GM12865 (cell line): ENCODE measurements around the gene LENG1.
"Not testable (repeated sequence)": the region's sequence is repeated elsewhere in the genome, so short reads cannot be mapped to it uniquely, and the experiment has no call there.

ENCODE experiments used
- DNase-seq: peaks from one replicate; pipeline ENCODE4 v3.0.0; 2010; ENCODE audit warnings: low read depth
- H3K4me3 ChIP-seq: 2 replicates; pipeline ENCODE4 v1.5.1; 2011; ENCODE audit warnings: mild to moderate bottlenecking, low read depth, low read length, control low read depth
- TF ChIP-seq, protein P1 (sequence below): IDR thresholded peaks from 2 replicates; pipeline ENCODE4 v1.5.1; 2011; ENCODE audit warnings: low read length, control low read depth, low read depth, inconsistent platforms; ENCODE audit not compliant: insufficient read depth; ENCODE audit errors: missing control alignments

Gene LENG1

DNA sequence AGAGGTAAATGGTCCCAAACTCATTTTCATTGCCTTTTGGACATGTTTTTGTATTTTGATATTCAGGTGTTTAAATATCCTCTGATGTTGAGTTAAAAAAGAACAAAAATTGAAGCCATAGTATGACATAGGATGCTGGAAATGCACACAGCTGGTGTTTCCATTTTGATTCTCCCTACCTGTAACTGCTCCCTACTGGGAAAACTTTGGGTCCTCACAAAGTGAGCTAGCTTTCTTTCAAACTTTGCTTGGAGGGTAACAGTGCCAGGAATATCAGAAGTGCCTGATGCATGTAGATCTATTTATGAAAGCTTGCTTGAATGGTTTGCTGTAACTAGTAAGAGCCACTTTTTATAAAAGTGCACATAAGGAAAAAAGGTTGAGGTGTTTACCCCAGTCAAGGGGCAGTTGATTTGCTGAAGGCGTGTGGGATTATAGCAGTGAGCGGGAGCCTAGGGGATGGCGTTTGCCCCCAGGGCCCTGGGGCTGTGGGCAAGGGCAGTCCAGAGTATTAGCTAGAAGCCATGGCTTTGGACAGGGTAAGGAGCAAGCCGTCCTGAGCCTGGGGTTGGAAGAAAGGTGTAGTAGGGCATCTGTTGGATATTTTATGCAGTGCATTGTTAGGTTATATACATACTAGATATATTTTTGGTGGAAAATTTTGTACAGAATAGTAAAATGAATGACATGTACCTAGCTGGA, 45.4 kb upstream of the LENG1 start:
- H3K4me3 ChIP-seq: peak overlapping the region; percentile 80
- TF ChIP-seq, protein P1, sequence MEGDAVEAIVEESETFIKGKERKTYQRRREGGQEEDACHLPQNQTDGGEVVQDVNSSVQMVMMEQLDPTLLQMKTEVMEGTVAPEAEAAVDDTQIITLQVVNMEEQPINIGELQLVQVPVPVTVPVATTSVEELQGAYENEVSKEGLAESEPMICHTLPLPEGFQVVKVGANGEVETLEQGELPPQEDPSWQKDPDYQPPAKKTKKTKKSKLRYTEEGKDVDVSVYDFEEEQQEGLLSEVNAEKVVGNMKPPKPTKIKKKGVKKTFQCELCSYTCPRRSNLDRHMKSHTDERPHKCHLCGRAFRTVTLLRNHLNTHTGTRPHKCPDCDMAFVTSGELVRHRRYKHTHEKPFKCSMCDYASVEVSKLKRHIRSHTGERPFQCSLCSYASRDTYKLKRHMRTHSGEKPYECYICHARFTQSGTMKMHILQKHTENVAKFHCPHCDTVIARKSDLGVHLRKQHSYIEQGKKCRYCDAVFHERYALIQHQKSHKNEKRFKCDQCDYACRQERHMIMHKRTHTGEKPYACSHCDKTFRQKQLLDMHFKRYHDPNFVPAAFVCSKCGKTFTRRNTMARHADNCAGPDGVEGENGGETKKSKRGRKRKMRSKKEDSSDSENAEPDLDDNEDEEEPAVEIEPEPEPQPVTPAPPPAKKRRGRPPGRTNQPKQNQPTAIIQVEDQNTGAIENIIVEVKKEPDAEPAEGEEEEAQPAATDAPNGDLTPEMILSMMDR: no peak
- DNase-seq: peak; percentile 17

DNA sequence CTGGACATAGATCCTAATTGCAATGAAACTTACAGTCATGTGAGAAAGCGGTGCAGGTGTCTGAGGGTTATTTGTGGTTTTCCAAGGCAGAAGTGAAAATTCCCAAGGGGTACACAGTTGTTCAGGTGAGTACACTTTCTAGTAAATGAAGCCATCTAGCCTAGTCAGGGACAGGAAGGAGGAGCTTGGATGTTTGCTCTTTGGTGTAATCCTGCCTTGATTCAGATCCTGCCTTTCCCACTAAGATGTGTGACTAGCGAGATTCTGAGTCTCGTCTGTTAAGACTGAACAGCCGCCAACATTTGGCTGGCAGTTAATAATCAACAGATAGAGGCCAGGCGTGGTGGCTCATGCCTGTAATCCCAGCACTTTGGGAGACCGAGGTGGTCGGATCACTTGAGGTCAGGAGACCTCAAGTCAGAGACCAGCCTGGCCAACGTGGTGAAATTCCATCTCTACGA, 43.7 kb upstream of the LENG1 start:
- peak overlapping the region; percentile 80 for H3K4me3 ChIP-seq
- TF ChIP-seq, protein P1: no peak
- no peak for DNase-seq

DNA sequence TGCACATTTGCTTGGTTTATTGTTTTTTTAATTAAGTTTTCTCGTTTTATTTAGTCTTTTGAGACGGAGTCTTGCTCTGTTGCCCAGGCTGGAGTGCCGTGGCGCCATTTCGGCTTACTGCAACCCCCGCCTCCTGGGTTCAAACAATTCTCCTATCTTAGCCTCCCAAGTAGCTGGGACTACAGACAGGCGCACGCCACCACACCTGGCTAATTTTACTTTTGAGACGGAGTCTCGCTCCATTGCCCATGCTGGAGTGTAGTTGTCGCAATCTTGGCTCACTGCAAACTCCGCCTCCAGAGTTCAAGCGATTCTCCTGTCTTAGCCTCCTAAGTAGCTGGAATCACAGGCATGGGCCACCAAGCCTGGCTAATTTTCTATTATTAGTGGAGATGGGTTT, 42.5 kb upstream of the LENG1 start:
- peak overlapping the region; percentile 80 for H3K4me3 ChIP-seq
- DNase-seq: peak; percentile 61
- TF ChIP-seq, protein P1: no peak

DNA sequence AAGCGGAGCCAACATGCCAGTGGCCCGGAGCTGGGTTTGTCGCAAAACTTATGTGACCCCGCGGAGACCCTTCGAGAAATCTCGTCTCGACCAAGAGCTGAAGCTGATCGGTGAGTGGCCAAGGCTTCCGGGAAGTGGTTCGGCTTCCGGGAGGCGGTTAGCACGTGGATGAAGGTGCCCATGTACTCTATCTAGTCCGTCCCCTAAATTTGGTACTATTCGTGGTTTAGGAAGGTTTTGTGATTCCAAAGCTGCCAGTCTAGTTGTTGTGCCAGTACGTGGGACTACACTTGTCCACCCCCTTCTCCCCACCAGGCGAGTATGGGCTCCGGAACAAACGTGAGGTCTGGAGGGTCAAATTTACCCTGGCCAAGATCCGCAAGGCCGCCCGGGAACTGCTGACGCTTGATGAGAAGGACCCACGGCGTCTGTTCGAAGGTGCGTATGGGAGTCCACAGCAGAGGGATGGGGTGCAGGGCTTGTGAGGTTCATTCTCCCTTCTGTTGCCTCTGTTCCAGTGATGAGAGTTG, 41.7 kb upstream of the LENG1 start:
- H3K4me3 ChIP-seq: peak overlapping the region; percentile 80
- TF ChIP-seq, protein P1: no peak
- DNase-seq: no peak

DNA sequence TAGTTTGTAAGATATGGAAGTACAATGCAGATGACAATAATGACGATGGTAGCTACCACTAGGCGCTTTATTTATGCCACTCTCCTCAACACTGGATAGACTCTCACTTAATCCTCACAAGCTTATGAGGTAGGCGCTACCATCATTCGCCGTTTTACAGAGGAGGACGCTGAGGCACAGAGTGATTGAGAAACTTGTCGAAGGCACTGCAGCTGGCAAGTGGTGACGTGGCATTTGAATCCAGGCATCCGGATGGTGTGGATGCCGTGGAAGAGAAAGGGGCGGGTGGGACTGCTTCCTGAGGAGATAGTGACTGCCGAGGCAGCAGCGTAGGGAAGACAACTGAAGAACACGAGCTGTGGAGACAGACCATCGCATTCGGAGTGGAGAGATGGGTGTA, 39.9 kb upstream of the LENG1 start:
- DNase-seq: no peak
- TF ChIP-seq, protein P1: no peak
- no peak overlapping the region for H3K4me3 ChIP-seq

DNA sequence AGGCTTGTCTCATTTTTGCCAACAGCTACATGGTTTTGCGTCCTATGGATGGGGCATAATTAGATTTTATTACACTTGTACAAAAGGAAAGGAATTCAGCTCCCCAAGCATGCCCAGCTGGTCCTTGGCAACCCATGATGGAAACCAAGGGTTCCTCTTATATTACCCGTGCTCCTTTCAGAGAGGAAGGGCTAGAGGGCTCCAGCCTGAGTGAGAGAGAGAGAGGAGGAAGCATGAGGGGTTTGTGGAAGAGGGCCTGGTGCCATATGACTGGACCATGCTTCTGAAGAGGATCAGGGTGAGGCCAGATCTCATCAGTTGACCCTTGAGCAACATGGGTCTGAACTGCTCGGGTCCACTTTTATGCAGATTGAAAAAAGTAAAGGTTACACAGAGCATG, 37.6 kb upstream of the LENG1 start:
- TF ChIP-seq, protein P1: no peak
- H3K4me3 ChIP-seq: no peak overlapping the region
- no peak for DNase-seq

DNA sequence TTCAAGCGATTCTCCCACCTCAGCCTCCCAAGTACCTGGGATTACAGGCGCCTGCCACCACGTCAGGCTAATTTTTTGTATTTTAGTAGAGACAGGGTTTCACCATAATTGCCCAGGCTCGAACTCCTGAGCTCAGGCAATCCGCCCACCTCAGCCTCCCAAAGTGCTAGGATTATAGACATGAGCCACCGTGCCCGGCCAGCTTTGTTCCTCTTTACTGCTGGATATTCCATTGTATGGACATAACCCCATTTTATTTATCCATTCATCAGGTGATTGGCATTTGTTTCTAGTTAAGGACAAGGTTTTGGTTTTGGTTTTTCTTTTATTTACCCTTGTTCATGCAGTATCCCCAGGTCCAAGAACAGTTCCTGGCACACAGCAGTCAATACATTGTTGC, 37.0 kb upstream of the LENG1 start:
- TF ChIP-seq, protein P1: no peak
- no peak overlapping the region for H3K4me3 ChIP-seq
- DNase-seq: no peak

DNA sequence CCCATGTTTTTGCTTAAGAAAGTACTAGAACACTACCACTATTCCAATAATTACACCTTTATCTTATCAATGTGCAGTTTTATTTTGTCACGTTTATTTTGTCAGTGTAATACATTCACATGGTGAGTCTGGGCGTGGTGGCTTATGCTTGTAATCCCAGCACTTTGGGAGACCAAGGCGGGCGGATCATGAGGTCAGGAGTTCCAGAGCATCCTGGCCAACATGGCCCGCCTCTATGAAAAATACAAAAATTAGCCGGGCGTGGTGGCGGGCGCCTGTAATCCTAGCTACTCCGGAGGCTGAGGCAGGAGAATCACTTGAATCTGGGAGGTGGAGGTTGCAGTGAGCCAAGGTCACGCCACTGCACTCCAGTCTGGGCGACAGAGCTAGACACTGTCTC, 34.9 kb upstream of the LENG1 start:
- not testable (repeated sequence) for H3K4me3 ChIP-seq, DNase-seq
